HG03025 (cell line): ENCODE results near the gene CHD6.

Experiments
- ATAC-seq: cut with Tn5 transposase; IDR thresholded peaks from one replicate; pipeline ENCODE4 v1.9.1; 2021; ENCODE audit warnings: mild to moderate bottlenecking, moderate library complexity; ENCODE audit not compliant: unreplicated experiment, low FRiP score

Gene CHD6, protein sequence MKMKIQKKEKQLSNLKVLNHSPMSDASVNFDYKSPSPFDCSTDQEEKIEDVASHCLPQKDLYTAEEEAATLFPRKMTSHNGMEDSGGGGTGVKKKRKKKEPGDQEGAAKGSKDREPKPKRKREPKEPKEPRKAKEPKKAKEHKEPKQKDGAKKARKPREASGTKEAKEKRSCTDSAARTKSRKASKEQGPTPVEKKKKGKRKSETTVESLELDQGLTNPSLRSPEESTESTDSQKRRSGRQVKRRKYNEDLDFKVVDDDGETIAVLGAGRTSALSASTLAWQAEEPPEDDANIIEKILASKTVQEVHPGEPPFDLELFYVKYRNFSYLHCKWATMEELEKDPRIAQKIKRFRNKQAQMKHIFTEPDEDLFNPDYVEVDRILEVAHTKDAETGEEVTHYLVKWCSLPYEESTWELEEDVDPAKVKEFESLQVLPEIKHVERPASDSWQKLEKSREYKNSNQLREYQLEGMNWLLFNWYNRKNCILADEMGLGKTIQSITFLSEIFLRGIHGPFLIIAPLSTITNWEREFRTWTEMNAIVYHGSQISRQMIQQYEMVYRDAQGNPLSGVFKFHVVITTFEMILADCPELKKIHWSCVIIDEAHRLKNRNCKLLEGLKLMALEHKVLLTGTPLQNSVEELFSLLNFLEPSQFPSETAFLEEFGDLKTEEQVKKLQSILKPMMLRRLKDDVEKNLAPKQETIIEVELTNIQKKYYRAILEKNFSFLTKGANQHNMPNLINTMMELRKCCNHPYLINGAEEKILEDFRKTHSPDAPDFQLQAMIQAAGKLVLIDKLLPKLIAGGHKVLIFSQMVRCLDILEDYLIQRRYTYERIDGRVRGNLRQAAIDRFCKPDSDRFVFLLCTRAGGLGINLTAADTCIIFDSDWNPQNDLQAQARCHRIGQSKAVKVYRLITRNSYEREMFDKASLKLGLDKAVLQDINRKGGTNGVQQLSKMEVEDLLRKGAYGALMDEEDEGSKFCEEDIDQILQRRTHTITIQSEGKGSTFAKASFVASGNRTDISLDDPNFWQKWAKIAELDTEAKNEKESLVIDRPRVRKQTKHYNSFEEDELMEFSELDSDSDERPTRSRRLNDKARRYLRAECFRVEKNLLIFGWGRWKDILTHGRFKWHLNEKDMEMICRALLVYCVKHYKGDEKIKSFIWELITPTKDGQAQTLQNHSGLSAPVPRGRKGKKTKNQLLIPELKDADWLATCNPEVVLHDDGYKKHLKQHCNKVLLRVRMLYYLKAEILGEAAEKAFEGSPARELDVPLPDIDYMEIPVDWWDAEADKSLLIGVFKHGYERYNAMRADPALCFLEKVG (N-terminal part only)

GRCh38 chr20:41617902-41618806 lies at the start of gene CHD6:
TSS of gene CHD6 (minus strand) at chr20:41618377. CDS start at chr20:41551337, 67,040 bp downstream.
- ATAC-seq, result peak; percentile 98

- peak; percentile 64 for ATAC-seq
These were observed 46.4 kb upstream of the CHD6 start for GRCh38 chr20:41664584-41664983.

GRCh38 chr20:41657655-41658054 lies 39.5 kb upstream of the CHD6 start:
- ATAC-seq, result no peak

- no peak for ATAC-seq
These were observed 37.9 kb upstream of the CHD6 start for GRCh38 chr20:41655962-41656618.

DNA sequence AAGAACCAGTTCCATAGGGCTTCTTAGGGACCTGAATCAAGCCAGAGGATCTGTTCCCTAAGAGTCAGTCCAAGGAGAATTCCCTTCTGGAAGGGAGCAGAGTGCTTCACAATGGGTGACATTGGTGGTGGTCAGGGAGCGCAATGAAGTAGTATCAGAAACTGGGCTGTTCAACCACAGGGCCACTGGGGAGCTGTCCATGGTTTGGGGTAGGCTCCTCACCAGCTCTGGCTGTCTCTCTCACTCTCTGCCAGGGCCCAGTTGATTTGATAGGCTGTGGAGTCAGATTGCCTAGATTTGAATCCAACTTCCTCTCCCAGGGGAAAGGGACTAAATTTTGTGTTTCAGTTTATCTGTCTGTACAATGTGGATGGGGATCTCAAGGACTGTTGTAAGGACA lies 36.7 kb upstream of the CHD6 start:
- ATAC-seq, result no peak

- ATAC-seq, result no peak
These were observed 36.1 kb upstream of the CHD6 start for GRCh38 chr20:41654292-41654691.

GRCh38 chr20:41650231-41650948 lies 32.2 kb upstream of the CHD6 start:
- ATAC-seq, result no peak

- no peak for ATAC-seq
These were observed 31.3 kb upstream of the CHD6 start for GRCh38 chr20:41649489-41649888.

DNA sequence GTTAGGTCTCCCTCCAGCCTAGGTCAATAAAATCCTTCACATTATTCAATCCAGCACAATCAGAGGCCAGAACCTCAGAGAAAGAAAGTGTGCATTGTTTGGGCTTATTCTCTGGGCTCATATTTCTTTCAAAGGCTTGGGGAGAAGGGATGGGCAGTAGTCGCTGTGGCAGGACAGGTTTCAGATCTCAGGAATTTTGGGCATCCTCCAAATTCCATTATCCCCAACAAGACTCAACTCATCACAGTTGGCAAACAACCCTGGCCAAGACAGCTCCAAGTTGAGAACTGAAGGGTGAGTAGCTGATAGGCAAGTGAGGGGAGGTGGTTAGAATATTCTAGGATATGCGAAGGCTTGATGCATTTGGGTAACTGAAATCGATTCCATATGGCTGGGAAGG lies 27.2 kb upstream of the CHD6 start:
- no peak for ATAC-seq

GRCh38 chr20:41643504-41643938 lies 25.3 kb upstream of the CHD6 start:
- no peak for ATAC-seq

DNA sequence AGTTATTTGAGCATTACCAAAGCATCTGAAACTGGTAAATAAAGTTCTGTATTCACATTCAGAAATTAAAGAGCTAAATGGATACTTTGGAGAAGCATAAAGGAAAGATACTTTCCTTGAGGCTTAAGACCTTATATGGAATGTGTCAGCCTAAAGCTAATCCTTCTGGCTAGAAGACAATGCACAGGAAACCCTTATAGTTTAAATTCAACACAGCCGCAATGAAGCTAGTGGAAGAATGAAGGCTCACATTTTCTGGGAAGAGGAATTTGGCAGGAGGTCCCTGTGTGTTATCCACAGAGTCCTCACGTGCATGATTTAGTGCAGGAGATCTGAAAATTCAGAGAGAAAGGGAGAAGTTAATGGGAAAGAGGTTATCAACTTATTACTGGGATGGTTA lies 21.5 kb upstream of the CHD6 start:
- ATAC-seq, result no peak

GRCh38 chr20:41638456-41638855 lies 20.3 kb upstream of the CHD6 start:
- ATAC-seq, result no peak

- no peak for ATAC-seq
These were observed 17.0 kb upstream of the CHD6 start for GRCh38 chr20:41635158-41635557.

GRCh38 chr20:41632896-41633295 lies 14.7 kb upstream of the CHD6 start:
- ATAC-seq, result no peak

GRCh38 chr20:41631826-41632225 lies 13.6 kb upstream of the CHD6 start:
- no peak for ATAC-seq

DNA sequence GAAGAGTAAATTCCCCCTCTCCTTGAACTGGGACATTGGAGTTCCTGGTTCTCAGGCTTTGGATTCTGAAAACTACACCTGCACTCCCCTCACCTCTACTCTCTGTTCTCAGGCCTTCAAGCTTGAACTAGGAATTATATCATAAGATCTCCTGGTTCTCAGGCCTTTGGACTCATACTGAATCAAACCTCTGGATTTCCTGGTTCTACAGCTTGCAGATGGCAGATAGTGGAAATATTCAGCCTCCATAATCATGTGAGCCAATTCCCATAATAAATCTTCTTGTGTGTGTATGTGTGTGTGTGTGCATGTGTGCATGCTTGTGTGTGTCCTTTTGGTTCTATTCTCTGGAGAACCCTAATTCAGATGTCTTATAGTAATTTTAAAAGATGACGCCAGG lies 12.7 kb upstream of the CHD6 start:
- no peak for ATAC-seq

DNA sequence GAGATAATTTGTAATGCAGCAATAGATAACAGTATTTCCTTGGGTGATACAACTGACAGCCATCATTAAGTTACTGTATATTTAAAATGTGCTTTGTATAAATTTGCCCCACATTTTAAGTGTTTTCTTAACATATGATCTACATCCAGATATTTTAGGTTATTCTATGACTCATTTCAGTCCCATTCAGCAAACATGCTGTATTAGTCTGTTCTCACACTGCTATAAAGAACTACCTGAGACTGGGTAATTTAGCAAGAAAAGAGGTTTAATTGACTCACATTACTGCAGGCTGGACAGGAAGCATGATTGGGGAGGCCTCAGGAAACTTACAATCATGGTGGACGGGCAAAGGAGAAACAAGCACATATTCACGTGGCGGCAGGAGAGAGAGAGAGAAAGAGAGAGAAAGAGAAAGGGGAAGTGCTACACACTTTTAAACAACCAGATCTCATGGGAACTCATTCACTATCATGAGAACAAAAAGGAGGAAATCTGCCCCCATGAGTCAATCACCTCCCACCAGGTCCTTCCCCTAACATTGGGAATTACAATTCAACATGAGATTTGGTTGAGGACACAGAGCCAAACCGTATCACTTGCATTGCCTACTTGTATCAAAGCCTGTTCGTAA lies 9.6 kb upstream of the CHD6 start:
- no peak for ATAC-seq

DNA sequence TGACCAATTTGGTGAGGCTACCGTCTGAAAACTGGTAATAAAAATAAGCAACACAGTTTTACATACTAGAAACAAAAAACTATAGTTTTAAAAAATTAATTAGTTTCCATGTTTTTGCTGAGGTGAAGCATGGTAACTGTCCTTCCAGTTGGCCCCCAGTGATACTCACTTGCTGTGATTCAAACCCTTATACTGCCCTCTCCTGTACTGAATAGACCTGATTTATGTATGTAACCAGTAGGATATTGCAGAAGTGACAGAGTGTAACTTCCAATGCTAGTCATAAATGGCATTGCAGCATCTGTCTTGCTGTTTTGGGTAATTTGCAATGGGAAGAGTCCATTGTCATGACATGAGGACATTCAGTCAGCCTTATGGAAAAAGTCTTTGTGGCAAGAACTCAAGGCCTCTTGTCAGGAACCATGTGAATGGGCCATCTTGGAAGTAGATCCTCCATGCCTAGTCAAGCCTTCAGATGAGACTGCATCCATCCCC lies 8.9 kb upstream of the CHD6 start:
- ATAC-seq, result no peak
